ENCODE results near the gene CYP4F12.
"Not testable (repeated sequence)": the region's sequence is repeated elsewhere in the genome, so short reads cannot be mapped to it uniquely, and the experiment has no call there.

Gene CYP4F12

GRCh38 chr19:15640904-15641597, 31.8 kb upstream of the CYP4F12 start:
- FAIRE-seq, result no peak
- no peak for DNase-seq (ENCODE audit: insufficient read length, low spot score)

DNA sequence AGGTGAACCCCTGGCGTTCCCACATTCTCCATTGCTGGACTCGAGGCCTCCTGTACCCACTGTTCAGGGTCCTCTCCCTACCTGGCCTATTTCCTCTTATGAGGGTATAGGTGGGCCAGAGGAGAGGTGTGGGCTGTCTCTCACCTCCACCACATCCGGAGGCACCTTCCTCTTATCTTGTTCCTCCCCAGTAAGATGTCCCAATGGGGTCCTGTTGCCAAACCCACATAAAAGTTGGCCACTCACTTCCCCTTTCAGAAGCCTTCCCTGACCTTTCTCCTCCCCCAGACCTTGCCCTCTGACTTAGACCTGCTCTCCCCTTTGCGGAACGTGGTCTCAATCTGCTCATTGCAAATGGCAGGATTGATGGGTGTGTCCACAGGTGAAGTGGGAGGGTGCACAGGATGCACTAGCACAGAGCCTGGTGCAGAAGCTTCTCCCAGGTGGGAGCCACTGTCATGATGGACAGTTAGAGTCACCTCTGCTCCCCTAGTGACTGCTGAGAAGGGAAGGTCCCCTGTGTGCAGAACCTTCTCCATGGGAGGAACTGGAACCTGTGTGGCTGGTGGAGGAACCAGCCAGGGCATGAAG, 30.9 kb upstream of the CYP4F12 start:
- TF ChIP-seq CTCF (IDR thresholded peaks at IDR 0.05; ENCODE audit: insufficient read depth, missing control alignments), result no peak
- DNase-seq (ENCODE audit: insufficient read length, low spot score), result no peak
- FAIRE-seq, result no peak

More at GRCh38 chr19:15640904-15641597, 31.8 kb upstream of the CYP4F12 start:
- TF ChIP-seq CTCF (IDR thresholded peaks at IDR 0.05; ENCODE audit: insufficient read depth, missing control alignments), result no peak

DNA sequence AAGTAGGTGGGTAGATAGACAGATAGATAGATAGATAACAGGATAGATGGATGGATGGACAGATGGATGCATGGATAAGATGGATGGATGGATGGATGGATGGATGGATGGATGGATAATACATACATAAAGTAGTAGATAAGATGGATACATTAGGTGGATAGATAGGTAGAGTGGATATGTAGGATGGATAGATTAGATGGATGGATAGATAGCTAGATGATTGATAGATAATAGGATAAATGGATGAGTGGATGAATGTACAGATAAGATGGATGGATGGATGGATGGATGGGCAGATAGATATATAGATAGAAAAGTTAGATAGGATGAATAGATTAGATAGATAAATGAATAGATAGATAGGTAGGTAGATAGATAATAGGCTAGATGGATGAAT, 30.1 kb upstream of the CYP4F12 start:
- FAIRE-seq, result no peak
- no peak for TF ChIP-seq CTCF (IDR thresholded peaks at IDR 0.05; ENCODE audit: insufficient read depth, missing control alignments)
- no peak for DNase-seq (ENCODE audit: insufficient read length, low spot score)

DNA sequence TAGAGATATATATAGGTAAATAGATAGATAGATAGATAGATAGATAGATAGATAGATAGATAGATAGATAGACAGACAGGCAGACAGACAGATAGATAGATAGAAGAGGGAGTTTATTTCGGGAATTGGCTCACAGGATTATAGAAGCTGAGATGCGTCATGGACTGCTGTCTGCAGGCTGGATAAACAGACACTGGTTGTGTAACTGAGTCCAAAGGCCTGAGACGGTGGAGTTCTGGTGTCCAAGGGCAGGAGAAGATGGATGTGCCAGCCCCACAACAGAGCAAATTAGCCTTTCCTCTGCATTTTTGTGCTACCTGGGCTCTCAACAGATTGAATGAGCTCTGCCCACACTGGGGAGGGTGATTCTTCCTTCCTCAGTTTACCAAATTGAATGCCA, 29.5 kb upstream of the CYP4F12 start:
- no peak for TF ChIP-seq CTCF (IDR thresholded peaks at IDR 0.05; ENCODE audit: insufficient read depth, missing control alignments)
- no peak for FAIRE-seq

DNA sequence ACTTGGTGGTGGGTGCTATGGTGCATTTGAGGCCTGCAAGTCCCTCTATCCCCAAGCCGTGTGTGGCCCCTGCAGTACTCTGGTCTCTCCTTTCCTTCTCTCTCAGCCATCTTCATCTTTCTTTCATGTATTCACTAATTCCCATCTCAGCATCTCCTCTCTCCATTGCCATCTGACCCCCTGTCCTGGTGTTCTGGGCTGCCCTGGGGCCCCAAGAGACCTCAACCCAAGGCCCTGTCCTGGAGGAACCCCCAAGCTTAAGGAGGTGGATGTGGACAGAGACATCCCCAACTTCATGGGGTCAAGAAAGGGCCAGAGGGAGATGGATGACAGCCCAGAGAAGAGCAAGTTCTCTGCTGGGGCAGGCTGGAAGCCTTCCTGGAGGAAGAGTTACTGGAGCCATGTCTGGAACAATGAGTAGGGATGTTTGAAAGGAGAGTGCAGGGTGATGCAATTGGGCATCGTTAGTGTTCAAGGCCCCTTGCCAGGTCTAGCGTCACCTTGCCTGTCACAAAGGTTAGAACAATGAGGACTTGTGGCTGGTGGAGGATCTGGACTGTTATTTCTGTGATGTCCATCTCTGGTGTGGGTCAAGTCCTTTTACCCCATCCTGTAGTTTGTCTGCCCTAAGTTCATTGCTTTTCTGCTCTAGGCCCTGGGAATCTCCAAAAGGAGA, 28.7 kb upstream of the CYP4F12 start:
- DNase-seq (ENCODE audit: insufficient read length, low spot score), result no peak
- TF ChIP-seq CTCF (IDR thresholded peaks at IDR 0.05; ENCODE audit: insufficient read depth, missing control alignments), result no peak
- FAIRE-seq, result no peak

More for the DNA sequence above, 29.5 kb upstream of the CYP4F12 start:
- no peak for DNase-seq (ENCODE audit: insufficient read length, low spot score)

GRCh38 chr19:15644816-15645215, 28.1 kb upstream of the CYP4F12 start:
- TF ChIP-seq CTCF (IDR thresholded peaks at IDR 0.05; ENCODE audit: insufficient read depth, missing control alignments), result no peak
- DNase-seq (ENCODE audit: insufficient read length, low spot score), result no peak
- FAIRE-seq, result no peak

- TF ChIP-seq CTCF (IDR thresholded peaks at IDR 0.05; ENCODE audit: insufficient read depth, missing control alignments), result no peak
- DNase-seq (ENCODE audit: insufficient read length, low spot score), result no peak
- no peak for FAIRE-seq
Measured at GRCh38 chr19:15649526-15649925, 23.4 kb upstream of the CYP4F12 start.

GRCh38 chr19:15650123-15650522, 22.8 kb upstream of the CYP4F12 start:
- FAIRE-seq; DNase-seq (ENCODE audit: insufficient read length, low spot score): not testable (repeated sequence)

Data from D721Med (cell line).